HL-60 (cell line): ENCODE results near the gene IMPACT.

ENCODE experiments used
- CTCF ChIP-seq: IDR thresholded peaks from one replicate; pipeline ENCODE4 v1.5.1; 2011; ENCODE audit warnings: low read length, control low read depth, inconsistent platforms; ENCODE audit not compliant: insufficient read depth
- GABPA ChIP-seq: IDR thresholded peaks from 2 replicates; pipeline ENCODE4 v1.6.1; 2012; ENCODE audit warnings: low read depth
- SPI1 ChIP-seq: IDR thresholded peaks from 2 replicates; pipeline ENCODE4 v1.6.1; 2012; ENCODE audit warnings: low read depth, mild to moderate bottlenecking, borderline replicate concordance
- TF ChIP-seq, protein P1 (sequence below): IDR thresholded peaks from 2 replicates; pipeline ENCODE4 v1.6.1; 2012; ENCODE audit warnings: low read depth; ENCODE audit not compliant: insufficient replicate concordance

DNA sequence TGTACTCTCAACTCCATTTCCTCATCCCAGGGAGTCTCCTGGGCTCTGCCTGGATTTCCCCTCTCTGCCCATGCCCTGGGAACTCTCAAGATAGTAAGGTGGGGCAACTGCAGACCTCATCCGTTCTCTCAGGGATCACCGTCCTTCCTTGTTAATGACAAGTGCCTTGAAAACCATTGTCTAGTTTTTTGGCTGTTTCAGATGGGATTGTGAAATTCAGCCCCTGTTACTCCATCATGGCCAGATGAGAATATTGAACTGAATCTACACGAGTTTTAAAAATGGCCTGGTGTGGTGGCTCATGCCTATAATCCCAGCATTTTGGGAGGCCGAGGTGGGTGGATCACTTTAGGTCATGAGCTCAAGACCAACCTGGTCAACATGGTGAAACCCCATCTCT, 33.3 kb downstream of the IMPACT start:
- TF ChIP-seq CTCF (no peak), SPI1 (no peak), GABPA (no peak)
- TF ChIP-seq, protein P1, sequence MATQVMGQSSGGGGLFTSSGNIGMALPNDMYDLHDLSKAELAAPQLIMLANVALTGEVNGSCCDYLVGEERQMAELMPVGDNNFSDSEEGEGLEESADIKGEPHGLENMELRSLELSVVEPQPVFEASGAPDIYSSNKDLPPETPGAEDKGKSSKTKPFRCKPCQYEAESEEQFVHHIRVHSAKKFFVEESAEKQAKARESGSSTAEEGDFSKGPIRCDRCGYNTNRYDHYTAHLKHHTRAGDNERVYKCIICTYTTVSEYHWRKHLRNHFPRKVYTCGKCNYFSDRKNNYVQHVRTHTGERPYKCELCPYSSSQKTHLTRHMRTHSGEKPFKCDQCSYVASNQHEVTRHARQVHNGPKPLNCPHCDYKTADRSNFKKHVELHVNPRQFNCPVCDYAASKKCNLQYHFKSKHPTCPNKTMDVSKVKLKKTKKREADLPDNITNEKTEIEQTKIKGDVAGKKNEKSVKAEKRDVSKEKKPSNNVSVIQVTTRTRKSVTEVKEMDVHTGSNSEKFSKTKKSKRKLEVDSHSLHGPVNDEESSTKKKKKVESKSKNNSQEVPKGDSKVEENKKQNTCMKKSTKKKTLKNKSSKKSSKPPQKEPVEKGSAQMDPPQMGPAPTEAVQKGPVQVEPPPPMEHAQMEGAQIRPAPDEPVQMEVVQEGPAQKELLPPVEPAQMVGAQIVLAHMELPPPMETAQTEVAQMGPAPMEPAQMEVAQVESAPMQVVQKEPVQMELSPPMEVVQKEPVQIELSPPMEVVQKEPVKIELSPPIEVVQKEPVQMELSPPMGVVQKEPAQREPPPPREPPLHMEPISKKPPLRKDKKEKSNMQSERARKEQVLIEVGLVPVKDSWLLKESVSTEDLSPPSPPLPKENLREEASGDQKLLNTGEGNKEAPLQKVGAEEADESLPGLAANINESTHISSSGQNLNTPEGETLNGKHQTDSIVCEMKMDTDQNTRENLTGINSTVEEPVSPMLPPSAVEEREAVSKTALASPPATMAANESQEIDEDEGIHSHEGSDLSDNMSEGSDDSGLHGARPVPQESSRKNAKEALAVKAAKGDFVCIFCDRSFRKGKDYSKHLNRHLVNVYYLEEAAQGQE = no peak
